ENCODE results near the gene PTPRF.
A peak's percentile ranks its signal among the peaks of the same experiment; 100 is the strongest.

Gene PTPRF

DNA sequence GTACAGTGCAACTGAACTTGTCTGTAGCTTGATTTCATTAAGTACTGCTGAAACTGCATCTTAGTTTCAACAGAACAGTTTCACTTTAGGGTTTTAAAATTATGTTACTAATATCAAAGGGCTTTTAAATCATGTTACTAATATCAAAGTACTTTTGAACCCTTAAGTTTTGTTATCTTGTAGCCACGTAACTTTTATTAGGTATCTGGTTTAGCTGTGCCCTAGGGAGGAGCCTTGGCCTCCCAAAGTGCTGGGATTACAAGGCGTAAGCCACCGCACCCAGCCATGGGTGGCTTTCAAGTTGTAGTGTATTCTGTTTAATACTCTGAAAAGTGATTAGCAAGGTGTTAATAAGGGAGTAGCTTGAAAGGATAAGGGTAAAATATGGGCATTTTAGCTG lies 121.2 kb downstream of the PTPRF start:
- no peak for DNase-seq (ENCODE audit: low read depth in 2 of 2)
- TF ChIP-seq, protein P1, sequence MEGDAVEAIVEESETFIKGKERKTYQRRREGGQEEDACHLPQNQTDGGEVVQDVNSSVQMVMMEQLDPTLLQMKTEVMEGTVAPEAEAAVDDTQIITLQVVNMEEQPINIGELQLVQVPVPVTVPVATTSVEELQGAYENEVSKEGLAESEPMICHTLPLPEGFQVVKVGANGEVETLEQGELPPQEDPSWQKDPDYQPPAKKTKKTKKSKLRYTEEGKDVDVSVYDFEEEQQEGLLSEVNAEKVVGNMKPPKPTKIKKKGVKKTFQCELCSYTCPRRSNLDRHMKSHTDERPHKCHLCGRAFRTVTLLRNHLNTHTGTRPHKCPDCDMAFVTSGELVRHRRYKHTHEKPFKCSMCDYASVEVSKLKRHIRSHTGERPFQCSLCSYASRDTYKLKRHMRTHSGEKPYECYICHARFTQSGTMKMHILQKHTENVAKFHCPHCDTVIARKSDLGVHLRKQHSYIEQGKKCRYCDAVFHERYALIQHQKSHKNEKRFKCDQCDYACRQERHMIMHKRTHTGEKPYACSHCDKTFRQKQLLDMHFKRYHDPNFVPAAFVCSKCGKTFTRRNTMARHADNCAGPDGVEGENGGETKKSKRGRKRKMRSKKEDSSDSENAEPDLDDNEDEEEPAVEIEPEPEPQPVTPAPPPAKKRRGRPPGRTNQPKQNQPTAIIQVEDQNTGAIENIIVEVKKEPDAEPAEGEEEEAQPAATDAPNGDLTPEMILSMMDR (IDR thresholded peaks at IDR 0.05; ENCODE audit: low read depth, low read length), result no peak
- peak overlapping the region; percentile 88 to 96 for H3K4me3 ChIP-seq (replicated peaks in 1 of 2; ENCODE audit: low read depth in 2 of 2, low read length in 2 of 2)

- DNase-seq (ENCODE audit: low read depth in 2 of 2), result peak; percentile 42 to 57
- TF ChIP-seq, protein P1 (IDR thresholded peaks at IDR 0.05; ENCODE audit: low read depth, low read length), result peak; percentile 41
- H3K4me3 ChIP-seq (replicated peaks in 1 of 2; ENCODE audit: low read depth in 2 of 2, low read length in 2 of 2), result no peak overlapping the region
Observed at GRCh38 chr1:43653339-43653738, 122.7 kb downstream of the PTPRF start.

- no peak overlapping the region for H3K4me3 ChIP-seq (replicated peaks in 1 of 2; ENCODE audit: low read depth in 2 of 2, low read length in 2 of 2)
- DNase-seq (ENCODE audit: low read depth in 2 of 2), result no peak
- TF ChIP-seq, protein P1 (IDR thresholded peaks at IDR 0.05; ENCODE audit: low read depth, low read length), result no peak
Observed at GRCh38 chr1:43653893-43654292, 123.2 kb downstream of the PTPRF start.

DNA sequence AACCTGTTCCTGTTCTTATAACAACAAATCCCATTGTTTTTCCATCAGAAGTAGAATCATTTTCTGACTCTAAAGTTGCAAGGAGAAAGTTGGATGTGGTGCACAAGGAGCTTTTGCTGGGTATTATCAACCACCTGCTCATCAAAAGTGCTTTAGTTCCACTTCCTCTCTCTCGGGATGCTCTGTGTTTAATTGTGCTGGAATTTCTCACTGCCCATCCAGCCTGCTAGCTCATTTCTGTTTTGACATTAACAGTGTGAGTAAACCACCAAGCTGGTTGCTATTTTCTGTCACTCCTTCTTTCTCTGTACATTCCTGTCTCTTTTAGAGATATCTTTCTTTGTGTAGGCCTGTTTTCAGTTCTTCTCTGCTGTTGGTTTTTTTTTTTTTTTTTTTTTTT lies 125.3 kb downstream of the PTPRF start:
- TF ChIP-seq, protein P1 (IDR thresholded peaks at IDR 0.05; ENCODE audit: low read depth, low read length), result no peak
- no peak overlapping the region for H3K4me3 ChIP-seq (replicated peaks in 1 of 2; ENCODE audit: low read depth in 2 of 2, low read length in 2 of 2)
- no peak for DNase-seq (ENCODE audit: low read depth in 2 of 2)

DNA sequence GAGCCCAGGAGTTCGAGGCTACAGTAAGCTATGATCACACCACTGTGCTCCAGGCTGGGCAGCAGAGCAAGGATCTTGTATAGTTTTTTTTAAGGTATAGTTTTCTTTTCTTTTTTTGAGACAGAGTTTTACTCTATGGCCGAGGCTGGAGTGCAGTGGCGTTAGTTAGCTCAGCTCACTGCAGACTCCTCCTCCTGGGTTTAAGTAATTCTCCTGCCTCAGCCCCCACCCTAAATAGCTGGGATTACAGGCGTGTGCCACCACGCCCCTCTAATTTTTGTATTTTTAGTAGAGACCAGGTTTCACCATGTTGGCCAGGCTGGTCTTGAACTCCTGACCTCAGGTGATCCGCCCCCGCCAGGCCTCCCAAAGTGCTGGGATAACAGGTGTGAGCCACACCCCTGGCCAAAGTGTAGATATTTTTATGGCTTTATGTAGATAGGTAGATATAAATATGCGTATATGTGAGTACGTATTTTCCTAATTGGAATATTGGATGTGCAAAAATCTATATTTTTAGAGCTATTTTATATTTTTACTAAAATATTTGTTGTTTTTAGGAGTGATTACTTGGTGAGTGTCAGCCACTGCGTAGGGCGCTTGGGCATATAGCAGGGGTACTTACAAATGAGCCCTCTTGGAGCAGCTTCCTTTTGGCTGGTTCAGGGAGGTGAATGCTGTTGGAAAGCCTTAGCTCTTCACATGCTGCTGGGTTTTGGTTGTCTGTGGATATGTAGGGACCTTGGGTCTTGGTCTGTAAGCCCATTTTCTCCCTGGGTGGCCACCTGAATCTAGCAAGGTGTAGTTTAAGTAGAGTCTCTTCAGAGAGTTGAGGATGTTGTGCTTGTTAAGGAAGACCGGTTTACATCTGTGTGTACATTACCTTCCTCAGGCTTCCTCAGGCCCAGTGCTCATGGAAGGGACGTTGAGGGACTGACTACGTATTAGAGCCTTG lies 128.8 kb downstream of the PTPRF start:
- TF ChIP-seq, protein P1 (IDR thresholded peaks at IDR 0.05; ENCODE audit: low read depth, low read length), result no peak
- no peak overlapping the region for H3K4me3 ChIP-seq (replicated peaks in 1 of 2; ENCODE audit: low read depth in 2 of 2, low read length in 2 of 2)
- no peak for DNase-seq (ENCODE audit: low read depth in 2 of 2)

DNA sequence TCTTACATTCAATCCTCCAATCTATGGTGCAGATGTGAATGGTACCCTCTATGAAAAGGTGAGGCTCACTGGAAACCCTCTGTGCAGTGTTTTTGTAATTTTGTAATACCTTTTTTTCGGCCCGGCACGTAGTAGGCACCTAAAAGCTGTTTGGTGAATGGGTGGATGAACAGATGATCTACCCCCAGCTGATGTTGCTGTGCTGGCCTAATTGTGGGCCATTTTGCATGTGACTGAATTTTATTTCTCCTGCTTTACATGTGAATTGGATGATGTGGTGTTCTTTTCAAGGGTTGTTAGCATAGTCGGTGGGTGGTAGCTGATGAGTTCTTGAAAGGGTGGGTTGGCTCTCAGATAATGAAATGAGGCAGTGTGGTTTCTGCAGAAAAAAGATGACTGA lies 129.7 kb downstream of the PTPRF start:
- TF ChIP-seq, protein P1 (IDR thresholded peaks at IDR 0.05; ENCODE audit: low read depth, low read length), result no peak
- no peak for DNase-seq (ENCODE audit: low read depth in 2 of 2)
- no peak overlapping the region for H3K4me3 ChIP-seq (replicated peaks in 1 of 2; ENCODE audit: low read depth in 2 of 2, low read length in 2 of 2)

All from cardiac fibroblast (primary cell).